ENCODE measurements around the gene DDX39A. TPM values are rescaled to one million over a fixed set of nuclear protein-coding genes. Genes with fewer than 3 reads are reported as not detected.

The DDX39A gene
- total and polyA plus RNA-seq, 2 of the 8 experiments (the other 6 are each of a cell fraction or from before 2014, with no cell fraction given), result 139 TPM

GRCh38 chr19:14361824-14362223, 57.3 kb downstream of the DDX39A start (continued):
- TF ChIP-seq BCL11A (IDR thresholded peaks at IDR 0.05; ENCODE audit: low read depth in 2 of 2, low read length in 2 of 2), result no peak
- no peak for TF ChIP-seq SIRT6 (IDR thresholded peaks at IDR 0.05; ENCODE audit: low read length)
- no peak for TF ChIP-seq SP1 (IDR thresholded peaks at IDR 0.05; ENCODE audit: low read depth, low read length)
- TF ChIP-seq MAFK (IDR thresholded peaks at IDR 0.05; ENCODE audit: low read depth, low read length), result no peak
- TF ChIP-seq KDM1A (IDR thresholded peaks at IDR 0.05; ENCODE audit: borderline replicate concordance, low read length), result peak; percentile 94
- TF ChIP-seq RXRA (IDR thresholded peaks at IDR 0.05; ENCODE audit: insufficient read depth, low read depth, low read length), result no peak
- TF ChIP-seq POLR2AphosphoS5 (IDR thresholded peaks at IDR 0.05; ENCODE audit: low read depth, low read length), result no peak
- no peak for TF ChIP-seq TEAD4 (IDR thresholded peaks at IDR 0.05; ENCODE audit: low read depth, low read length)
- TF ChIP-seq JUN (IDR thresholded peaks at IDR 0.05; ENCODE audit: low read depth, low read length), result no peak
- TF ChIP-seq PHF8 (conservative IDR thresholded peaks at IDR 0.05; ENCODE audit: low read depth, low read length), result no peak
- TF ChIP-seq CREB1 (IDR thresholded peaks at IDR 0.05), result no peak
- peak; percentile 54 to 57 for TF ChIP-seq RAD21 (IDR thresholded peaks at IDR 0.05 in 1 of 2, conservative IDR thresholded peaks at IDR 0.05 in 1 of 2; ENCODE audit: low read depth in 2 of 2, low read length in 2 of 2)

Other genes with a start within 250 kb of the DDX39A start
- gene ADGRL1, start 213.2 kb downstream of the DDX39A start, total RNA-seq (2021; fragmentation: NEBNext Ultra II Directional; extraction: Animal tissue kit (Norgen Biotek cat#: 25700)), result 112 and 119 TPM in 2 replicates
- gene ADGRL1, start 213.2 kb downstream of the DDX39A start, polyA plus RNA-seq (2011; rRNA removed), result 95.6 and 158 TPM in 2 replicates
- 3.0 and 3.6 TPM in 2 replicates for gene ADGRE5, start 37.9 kb downstream of the DDX39A start, total RNA-seq (2021; fragmentation: NEBNext Ultra II Directional; extraction: Animal tissue kit (Norgen Biotek cat#: 25700))
- gene ADGRE5, start 37.9 kb downstream of the DDX39A start, polyA plus RNA-seq (2011; rRNA removed), result 1.6 and 2.3 TPM in 2 replicates
- gene PKN1, start 14.0 kb upstream of the DDX39A start, total RNA-seq (2021; fragmentation: NEBNext Ultra II Directional; extraction: Animal tissue kit (Norgen Biotek cat#: 25700)), result 161 and 162 TPM in 2 replicates
- gene PKN1, start 14.0 kb upstream of the DDX39A start, polyA plus RNA-seq (2011; rRNA removed), result 65.2 and 109 TPM in 2 replicates
- gene PTGER1, start 56.0 kb upstream of the DDX39A start, total RNA-seq (2021; fragmentation: NEBNext Ultra II Directional; extraction: Animal tissue kit (Norgen Biotek cat#: 25700)), result 0.38 and 0.41 TPM in 2 replicates
- gene PTGER1, start 56.0 kb upstream of the DDX39A start, polyA plus RNA-seq (2011; rRNA removed), result 0.20 and 0.30 TPM in 2 replicates
- 65.6 and 68.3 TPM in 2 replicates for gene GIPC1, start 76.8 kb upstream of the DDX39A start, total RNA-seq (2021; fragmentation: NEBNext Ultra II Directional; extraction: Animal tissue kit (Norgen Biotek cat#: 25700))
- 72.0 and 100 TPM in 2 replicates for gene GIPC1, start 76.8 kb upstream of the DDX39A start, polyA plus RNA-seq (2011; rRNA removed)
- gene DNAJB1, start 99.1 kb upstream of the DDX39A start, total RNA-seq (2021; fragmentation: NEBNext Ultra II Directional; extraction: Animal tissue kit (Norgen Biotek cat#: 25700)), result 62.6 and 62.9 TPM in 2 replicates
- 51.7 and 64.3 TPM in 2 replicates for gene DNAJB1, start 99.1 kb upstream of the DDX39A start, polyA plus RNA-seq (2011; rRNA removed)
- 172 and 179 TPM in 2 replicates for gene TECR, start 110.3 kb upstream of the DDX39A start, total RNA-seq (2021; fragmentation: NEBNext Ultra II Directional; extraction: Animal tissue kit (Norgen Biotek cat#: 25700))
- 405 and 439 TPM in 2 replicates for gene TECR, start 110.3 kb upstream of the DDX39A start, polyA plus RNA-seq (2011; rRNA removed)
- gene NDUFB7, start 152.7 kb upstream of the DDX39A start, total RNA-seq (2021; fragmentation: NEBNext Ultra II Directional; extraction: Animal tissue kit (Norgen Biotek cat#: 25700)), result 151 and 161 TPM in 2 replicates
- gene NDUFB7, start 152.7 kb upstream of the DDX39A start, polyA plus RNA-seq (2011; rRNA removed), result 740 and 777 TPM in 2 replicates
- not detected in 2 replicates for gene CLEC17A, start 163.7 kb upstream of the DDX39A start, total RNA-seq (2021; fragmentation: NEBNext Ultra II Directional; extraction: Animal tissue kit (Norgen Biotek cat#: 25700))
- not detected in 2 replicates for gene CLEC17A, start 163.7 kb upstream of the DDX39A start, polyA plus RNA-seq (2011; rRNA removed)

Measured in H1 (cell line).